Stimulated activated CD8-positive, alpha-beta memory T cell treated with anti-CD3 and anti-CD28 coated beads, Interleukin-2, amount 100 ng/mL, for 1 hour (primary cell): Measurements from ENCODE around the gene BPGM.
"Not testable (repeated sequence)": the region's sequence is repeated elsewhere in the genome, so short reads cannot be mapped to it uniquely, and the experiment has no call there.

Experiments used
- DNase-seq, 2 donors: peaks; one replicate each; pipeline ENCODE4 v3.0.0-alpha.2; 2020; ENCODE audit warnings: low read depth in 2 of 2

Gene BPGM

DNA sequence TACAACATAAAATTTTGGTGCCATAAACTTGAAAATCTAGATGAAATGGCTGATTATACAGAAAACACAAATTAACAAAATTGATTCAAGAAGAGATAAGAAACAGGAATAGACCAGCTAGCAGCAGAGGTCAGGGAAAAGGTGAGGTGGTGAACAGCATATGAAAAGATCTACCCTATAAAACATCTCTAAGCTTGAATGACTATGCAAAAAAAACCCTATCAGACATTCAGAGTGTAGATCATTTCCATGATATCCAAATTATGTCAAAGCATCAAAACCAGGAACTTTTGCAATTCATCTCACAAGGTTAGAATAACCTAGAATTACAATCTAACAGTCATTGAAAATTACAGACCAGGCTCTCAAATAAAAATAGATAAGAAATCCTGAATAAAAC, 14.6 kb upstream of the BPGM start:
- DNase-seq: no peak

DNA sequence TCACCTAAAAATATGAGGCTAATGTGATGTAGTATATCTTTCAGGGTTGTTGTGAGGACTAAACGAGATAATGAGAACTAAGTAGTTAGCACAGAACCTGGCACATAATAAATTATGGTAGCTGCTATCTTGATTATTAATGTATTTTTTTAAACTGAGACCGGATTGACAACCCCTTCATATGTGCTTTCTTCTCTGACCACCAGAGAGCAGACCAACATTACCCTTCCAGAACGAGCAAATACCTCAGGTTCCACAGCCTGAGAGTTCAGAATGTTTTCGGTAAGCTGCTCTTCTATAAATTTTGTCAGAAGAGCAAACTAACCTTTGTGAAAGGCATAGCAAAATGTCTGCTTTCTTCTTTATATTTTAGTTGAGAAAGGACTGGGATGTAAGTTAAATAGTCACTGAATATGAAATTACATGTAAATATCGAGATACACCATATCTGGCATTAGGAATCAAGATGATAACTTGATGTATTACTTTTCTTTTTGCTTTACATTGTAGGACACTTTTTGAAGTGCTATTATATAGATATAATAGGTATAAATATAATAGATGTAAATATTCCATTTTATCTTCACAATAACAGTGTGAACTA, 13.6 kb upstream of the BPGM start:
- DNase-seq: no peak

DNA sequence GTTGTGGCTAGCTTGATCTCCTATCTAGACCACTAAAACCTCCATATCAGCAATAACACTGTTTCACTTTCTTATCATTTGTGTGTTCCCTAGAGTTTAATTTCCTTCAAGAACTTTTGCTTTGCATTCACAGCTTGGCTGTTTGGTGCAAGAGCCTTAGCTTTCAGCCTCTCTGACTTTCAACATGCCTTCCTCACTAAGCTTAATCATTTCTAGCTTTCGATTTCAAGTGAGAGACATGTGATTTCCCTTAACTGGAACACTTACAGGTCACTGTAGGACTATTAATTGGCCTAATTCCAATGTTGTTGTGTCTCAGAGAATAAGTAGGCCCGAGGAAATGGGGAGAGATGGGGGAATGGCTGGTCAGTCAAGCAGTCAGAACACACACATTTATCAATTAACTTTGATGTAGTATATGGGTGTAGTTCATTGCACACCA, 10.6 kb upstream of the BPGM start:
- no peak for DNase-seq

- no peak for DNase-seq
These were observed 9.2 kb upstream of the BPGM start for GRCh38 chr7:134637441-134637840.

GRCh38 chr7:134637934-134638719, 8.5 kb upstream of the BPGM start:
- no peak for DNase-seq

GRCh38 chr7:134639061-134639460, 7.6 kb upstream of the BPGM start:
- no peak for DNase-seq

GRCh38 chr7:134639683-134640279, 6.9 kb upstream of the BPGM start:
- DNase-seq: no peak

DNA sequence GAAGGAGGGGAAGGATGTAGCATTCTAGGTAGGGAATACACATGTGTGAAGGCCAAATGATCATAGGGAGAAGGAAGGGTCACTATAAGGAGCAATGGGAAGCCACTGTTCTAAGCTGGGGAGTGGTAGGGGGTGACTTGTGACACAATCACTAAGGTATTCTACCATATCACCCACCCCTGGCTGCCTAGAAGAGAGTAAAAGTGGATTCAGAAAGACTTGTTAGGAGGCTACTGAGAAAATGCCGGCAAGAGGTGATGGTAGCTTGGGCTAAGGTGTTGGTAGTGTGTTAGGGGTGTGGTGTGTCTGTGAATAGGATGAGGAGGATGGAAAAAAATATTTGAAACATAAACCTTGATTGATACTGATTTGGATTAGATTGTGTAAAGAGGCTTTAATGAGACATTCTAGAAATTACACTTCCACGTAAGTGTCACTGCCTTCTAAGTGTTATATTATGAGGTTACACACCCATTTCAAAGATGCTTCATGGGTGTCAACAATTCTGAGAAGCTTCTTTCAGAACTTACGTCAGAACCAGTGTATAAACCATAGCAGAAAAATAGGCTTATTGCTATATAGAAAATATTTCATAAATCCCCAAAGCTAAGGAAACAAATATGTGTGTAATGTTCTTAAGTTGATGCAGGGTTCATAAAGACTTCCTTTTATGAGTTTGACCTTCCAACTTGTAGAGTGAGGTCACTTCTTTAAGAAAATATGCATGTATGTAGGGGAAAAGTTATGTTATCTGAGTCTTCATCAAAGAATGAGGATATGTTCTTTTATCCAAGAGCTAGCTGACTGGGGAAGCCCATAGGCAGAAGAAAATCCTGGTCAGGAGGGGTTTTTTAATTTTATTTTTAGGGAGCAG, 5.6 kb upstream of the BPGM start:
- DNase-seq: no peak

GRCh38 chr7:134641981-134642380, 4.7 kb upstream of the BPGM start:
- DNase-seq: not testable (repeated sequence)

GRCh38 chr7:134643131-134643530, 3.5 kb upstream of the BPGM start:
- no peak for DNase-seq

DNA sequence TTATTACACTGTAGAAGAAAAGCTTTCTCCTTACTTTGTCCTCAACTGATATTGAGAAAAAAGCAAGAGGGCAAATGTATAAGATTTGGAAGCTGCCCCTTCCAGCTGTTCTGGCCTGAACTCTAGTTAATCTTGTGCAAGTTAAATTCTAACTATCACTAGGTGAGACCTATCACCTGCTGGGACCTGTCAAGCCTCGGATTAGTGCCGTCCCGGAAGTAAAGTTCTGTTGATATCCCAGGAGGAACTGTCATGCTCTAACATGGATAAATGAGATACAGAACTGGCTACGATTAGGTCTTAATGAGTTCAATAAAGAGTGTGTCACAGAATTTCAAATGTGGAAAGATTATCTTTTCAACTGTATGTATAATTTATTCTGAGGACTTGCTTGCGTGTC, 1.2 kb upstream of the BPGM start:
- no peak for DNase-seq

DNA sequence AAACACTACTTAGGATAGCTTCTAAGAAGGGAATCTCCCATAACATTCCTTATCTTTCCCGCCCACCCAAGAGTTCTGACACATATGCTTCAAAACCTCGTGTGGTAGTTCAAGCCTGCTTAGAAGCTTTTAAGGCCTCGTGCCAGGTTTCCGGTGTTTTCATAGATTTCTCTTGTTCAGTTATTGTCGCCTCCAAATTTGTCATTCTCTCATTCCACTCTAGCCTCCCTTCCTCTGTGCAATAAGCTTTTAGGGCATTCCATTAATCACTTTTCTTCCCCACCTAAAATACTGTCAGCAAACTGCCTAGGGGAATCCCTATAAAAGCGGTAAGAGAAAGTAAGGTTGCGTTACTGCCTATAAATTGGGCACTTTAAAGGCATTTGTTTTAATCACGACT, 718 bp upstream of the BPGM start:
- DNase-seq: no peak

DNA sequence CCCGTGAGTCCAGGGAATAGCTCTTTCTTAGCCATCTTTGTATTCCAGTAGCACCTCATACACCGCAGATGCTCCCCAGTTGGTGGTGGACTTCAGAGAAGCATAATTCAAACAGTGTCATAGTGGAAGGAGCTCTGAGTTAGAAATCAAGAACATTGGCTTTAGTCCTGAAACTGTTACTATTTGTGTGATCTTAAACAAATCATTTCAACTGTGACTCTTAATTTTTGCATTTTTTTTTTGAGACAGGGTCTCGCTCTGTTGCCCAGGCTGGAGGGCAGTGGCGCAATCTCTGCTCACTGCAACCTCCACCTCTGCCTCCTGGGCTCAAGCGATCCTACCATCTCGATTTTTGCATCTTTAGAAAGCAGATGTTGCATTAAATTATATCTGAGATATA, 1.8 kb downstream of the BPGM start:
- no peak for DNase-seq

DNA sequence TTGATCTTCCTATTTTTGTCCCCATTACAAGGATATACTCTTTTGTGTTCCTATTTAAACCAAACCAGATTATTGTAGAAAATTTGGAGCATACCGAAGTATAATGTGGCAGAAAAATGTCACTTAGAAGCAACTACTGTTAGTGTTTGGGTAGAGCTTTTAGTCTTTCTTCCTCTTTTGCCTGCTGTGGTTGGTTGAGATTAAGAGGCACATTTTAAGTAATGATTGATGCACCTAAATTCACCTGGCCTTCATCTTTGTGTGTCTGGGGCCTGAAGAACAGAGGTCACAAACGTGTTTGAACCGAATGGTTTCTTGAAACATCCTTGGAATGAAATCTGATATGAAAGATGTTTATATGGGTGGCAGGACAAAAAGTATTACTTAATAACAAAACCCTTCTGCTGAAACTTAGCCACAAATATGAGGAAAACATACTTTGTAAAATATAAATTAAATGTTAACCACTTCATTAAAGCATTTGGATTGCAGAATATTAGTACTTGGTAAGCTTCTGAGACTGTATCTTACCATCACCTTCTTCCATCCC, 2.6 kb downstream of the BPGM start:
- no peak for DNase-seq

DNA sequence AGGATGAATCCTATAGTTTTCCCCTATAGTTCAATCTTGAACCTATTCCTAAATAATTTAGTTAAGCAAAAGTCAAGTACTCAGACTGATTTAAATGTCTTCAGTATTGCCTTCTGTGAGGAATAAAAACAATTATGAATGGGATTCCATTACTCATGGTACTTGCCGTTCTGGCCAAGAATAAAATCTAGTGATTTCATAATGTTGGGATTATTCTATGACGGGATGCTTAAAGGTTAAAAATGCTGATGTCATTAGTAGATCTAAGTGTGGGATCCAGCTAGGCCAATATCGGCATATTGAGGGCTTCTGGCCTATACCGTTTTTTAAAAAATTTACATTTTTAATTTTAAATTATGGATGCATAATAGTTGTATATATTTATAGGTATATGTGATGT, 5.3 kb downstream of the BPGM start:
- no peak for DNase-seq

DNA sequence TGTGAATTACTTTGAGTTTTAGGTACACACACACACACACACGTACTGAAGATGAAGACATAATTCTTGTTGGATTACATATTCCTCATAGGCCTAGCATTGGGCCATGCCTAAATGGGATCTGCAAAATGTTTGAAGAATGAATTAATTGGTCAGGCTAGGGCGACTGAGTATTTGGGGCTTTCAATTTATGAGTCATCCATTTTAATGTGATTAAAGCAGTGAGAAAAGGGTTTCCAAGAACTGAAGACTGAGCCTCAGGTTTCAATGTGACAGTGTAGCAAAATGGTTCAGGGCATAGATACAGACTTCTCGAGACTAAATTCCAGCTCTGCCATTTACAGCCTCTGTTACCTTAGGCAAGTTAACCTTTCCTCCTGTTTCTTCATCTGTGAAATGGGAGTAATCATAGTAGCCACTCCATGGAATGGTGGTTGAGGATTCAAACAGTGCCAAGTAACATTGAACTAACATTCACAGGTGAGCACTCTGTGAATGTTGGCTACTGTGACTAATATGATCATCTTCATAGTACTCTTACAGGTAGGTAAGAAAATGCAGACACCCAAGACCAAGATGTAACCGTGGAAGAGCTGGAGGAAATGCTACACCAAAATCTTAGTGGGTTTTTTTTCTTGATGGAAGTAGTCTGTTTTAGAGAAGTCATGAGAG, 7.6 kb downstream of the BPGM start:
- DNase-seq: no peak

- DNase-seq: no peak
These were observed 10.9 kb downstream of the BPGM start for GRCh38 chr7:134657526-134657925.

DNA sequence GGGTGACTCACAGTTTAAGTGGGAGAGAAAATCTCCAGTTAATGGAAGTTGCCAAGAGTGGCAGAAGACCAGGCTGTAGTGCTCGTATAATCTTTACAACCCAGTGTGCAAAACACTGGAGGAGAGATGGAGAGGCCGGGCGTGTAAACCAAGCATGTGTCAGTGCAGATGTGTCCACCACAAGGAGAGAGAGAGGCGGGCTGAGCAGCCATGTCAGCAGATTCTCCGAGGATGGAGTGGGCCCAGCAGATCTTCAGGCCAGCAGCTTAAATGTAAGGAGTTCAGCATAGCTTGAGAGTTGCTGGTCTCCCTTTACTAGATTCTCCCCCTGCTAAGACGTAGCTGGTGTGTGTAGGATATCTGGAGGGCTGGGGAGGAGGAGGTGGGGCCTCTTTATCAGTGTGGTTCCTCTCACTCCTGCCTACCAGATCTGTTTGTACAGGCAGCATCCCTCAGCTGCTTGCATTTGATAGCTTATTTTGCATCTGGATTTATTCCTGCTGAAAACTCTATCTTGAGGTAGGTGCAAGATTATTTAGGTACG, 13.7 kb downstream of the BPGM start:
- no peak for DNase-seq

GRCh38 chr7:134660961-134661376, 14.3 kb downstream of the BPGM start:
- DNase-seq: no peak

GRCh38 chr7:134662166-134662870, 15.7 kb downstream of the BPGM start:
- no peak for DNase-seq

- DNase-seq: no peak
These were observed 16.2 kb downstream of the BPGM start for GRCh38 chr7:134662871-134663205.
